SU-DHL-6 (cell line): ENCODE data around the gene ATOX1.

Source experiments
- H2AFZ ChIP-seq: fragments of 200-600 bp; sonication (generic); 2 replicates; pipeline ENCODE4 v1.6.1; 2014; ENCODE audit warnings: low read depth, mild to moderate bottlenecking, moderate library complexity, mixed read lengths, antibody characterized with exemption, low read length; ENCODE audit not compliant: severe bottlenecking
- H3F3A ChIP-seq: fragments of 200-600 bp; shearing (Covaris generic); 2 replicates; pipeline ENCODE4 v1.6.0; 2016; ENCODE audit warnings: antibody characterized with exemption, mild to moderate bottlenecking; ENCODE audit not compliant: insufficient read depth
- H3K27ac ChIP-seq: fragments of 200-600 bp; sonication (generic); 2 replicates; pipeline ENCODE4 v1.5.1; 2016; ENCODE audit warnings: low read depth, mild to moderate bottlenecking, low read length, moderate library complexity, mixed read lengths
- H3K27me3 ChIP-seq: fragments of 200-600 bp; sonication (generic), shearing (Covaris generic); 2 replicates; pipeline ENCODE4 v1.6.0; 2014; ENCODE audit warnings: mild to moderate bottlenecking, low read length
- H3K36me3 ChIP-seq: fragments of 200-600 bp; sonication (generic); 2 replicates; pipeline ENCODE4 v1.6.1; 2014; ENCODE audit warnings: mild to moderate bottlenecking, low read length, mixed read lengths
- H3K4me2 ChIP-seq: fragments of 300-600, 200-600 bp; shearing (Covaris generic), sonication (generic); 2 replicates; pipeline ENCODE4 v1.6.0; 2014; ENCODE audit warnings: low read length, low read depth, mild to moderate bottlenecking; ENCODE audit not compliant: poor library complexity, severe bottlenecking
- H3K4me3 ChIP-seq: fragments of 200-600 bp; sonication (generic); 2 replicates; pipeline ENCODE4 v1.5.1; 2014; ENCODE audit warnings: antibody characterized with exemption, low read length, mild to moderate bottlenecking, mixed read lengths; ENCODE audit not compliant: insufficient read depth, poor library complexity, severe bottlenecking
- H3K79me2 ChIP-seq: fragments of 200-600 bp; sonication (generic); 2 replicates; pipeline ENCODE4 v1.6.1; 2014; ENCODE audit warnings: mild to moderate bottlenecking, low read length, moderate library complexity; ENCODE audit not compliant: insufficient read depth
- H3K9ac ChIP-seq: fragments of 200-600 bp; sonication (generic); 2 replicates; pipeline ENCODE4 v1.7.0; 2014; ENCODE audit warnings: mild to moderate bottlenecking, low read length
- H3K9me2 ChIP-seq: fragments of 200-600 bp; sonication (generic); replicated peaks from 2 replicates; pipeline ENCODE4 v1.6.1; 2014; ENCODE audit warnings: low read length; ENCODE audit not compliant: insufficient read depth
- H3K9me3 ChIP-seq: fragments of 200-600 bp; sonication (generic); 2 replicates; pipeline ENCODE4 v1.6.1; 2014; ENCODE audit warnings: low read length, mixed read lengths; ENCODE audit not compliant: insufficient read depth
- H4K20me1 ChIP-seq: fragments of 200-600 bp; sonication (generic); 2 replicates; pipeline ENCODE4 v1.6.1; 2014; ENCODE audit warnings: low read depth, mild to moderate bottlenecking, antibody characterized with exemption, low read length, moderate library complexity, mixed read lengths
- EZH2phosphoT487 ChIP-seq: fragments of 200-600 bp; sonication (generic), shearing (Covaris generic); conservative IDR thresholded peaks from 2 replicates; pipeline ENCODE4 v1.6.1; 2018; ENCODE audit warnings: mild to moderate bottlenecking, antibody characterized with exemption, low read length, moderate library complexity, mixed read lengths
- TF ChIP-seq, protein P1 (sequence below): fragments of 200-600 bp; sonication (generic); IDR thresholded peaks from one replicate; pipeline ENCODE4 v1.5.1; 2017; ENCODE audit warnings: antibody characterized with exemption, mild to moderate bottlenecking, low read length, moderate library complexity; ENCODE audit not compliant: insufficient read depth, poor library complexity, severe bottlenecking

The ATOX1 gene

GRCh38 chr5:151739395-151739794, 19.0 kb downstream of the ATOX1 start:
- no peak overlapping the region for H3K4me3 ChIP-seq
- no peaks in the 10 kb centered on the region for H3K9me2 ChIP-seq
- no peaks in the 10 kb centered on the region for H3K9me3 ChIP-seq
- H3K27me3 ChIP-seq: no peaks in the 10 kb centered on the region
- no peak overlapping the region for H3K9ac ChIP-seq
- H3K36me3 ChIP-seq: no peaks in the 10 kb centered on the region
- H4K20me1 ChIP-seq: no peaks in the 10 kb centered on the region
- TF ChIP-seq EZH2phosphoT487: no peak
- TF ChIP-seq, protein P1, sequence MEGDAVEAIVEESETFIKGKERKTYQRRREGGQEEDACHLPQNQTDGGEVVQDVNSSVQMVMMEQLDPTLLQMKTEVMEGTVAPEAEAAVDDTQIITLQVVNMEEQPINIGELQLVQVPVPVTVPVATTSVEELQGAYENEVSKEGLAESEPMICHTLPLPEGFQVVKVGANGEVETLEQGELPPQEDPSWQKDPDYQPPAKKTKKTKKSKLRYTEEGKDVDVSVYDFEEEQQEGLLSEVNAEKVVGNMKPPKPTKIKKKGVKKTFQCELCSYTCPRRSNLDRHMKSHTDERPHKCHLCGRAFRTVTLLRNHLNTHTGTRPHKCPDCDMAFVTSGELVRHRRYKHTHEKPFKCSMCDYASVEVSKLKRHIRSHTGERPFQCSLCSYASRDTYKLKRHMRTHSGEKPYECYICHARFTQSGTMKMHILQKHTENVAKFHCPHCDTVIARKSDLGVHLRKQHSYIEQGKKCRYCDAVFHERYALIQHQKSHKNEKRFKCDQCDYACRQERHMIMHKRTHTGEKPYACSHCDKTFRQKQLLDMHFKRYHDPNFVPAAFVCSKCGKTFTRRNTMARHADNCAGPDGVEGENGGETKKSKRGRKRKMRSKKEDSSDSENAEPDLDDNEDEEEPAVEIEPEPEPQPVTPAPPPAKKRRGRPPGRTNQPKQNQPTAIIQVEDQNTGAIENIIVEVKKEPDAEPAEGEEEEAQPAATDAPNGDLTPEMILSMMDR: no peak
- no peaks in the 10 kb centered on the region for H3K79me2 ChIP-seq
- H3F3A ChIP-seq: no peaks in the 10 kb centered on the region
- H3K4me2 ChIP-seq: no peak overlapping the region
- H2AFZ ChIP-seq: no peak overlapping the region
- H3K27ac ChIP-seq: no peak overlapping the region

GRCh38 chr5:151738125-151738848, 20.1 kb downstream of the ATOX1 start:
- no peak overlapping the region for H3K4me2 ChIP-seq
- no peaks in the 10 kb centered on the region for H3K9me2 ChIP-seq
- H3K27ac ChIP-seq: no peak overlapping the region

DNA sequence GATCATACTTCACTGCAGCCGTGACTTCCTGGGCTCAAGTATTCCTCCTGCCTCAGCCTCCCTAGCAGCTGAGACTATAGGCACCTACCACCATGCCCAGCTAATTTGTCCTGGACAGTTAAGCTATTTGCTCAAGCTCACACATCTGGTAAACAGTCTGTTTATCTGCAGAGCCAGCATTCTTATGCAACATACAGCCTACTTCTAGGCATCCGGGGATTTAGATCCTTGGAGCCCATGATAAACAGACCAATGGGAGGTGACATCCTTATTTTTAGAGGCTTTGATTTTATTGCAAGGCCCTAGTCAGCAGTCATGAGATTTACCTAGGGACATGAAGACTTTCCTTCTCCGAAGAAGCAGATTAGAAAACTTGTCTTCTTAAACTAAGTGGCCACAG, 21.0 kb downstream of the ATOX1 start:
- TF ChIP-seq, protein P1: no peak
- no peak for TF ChIP-seq EZH2phosphoT487
- H3K27me3 ChIP-seq: no peaks in the 10 kb centered on the region
- no peak overlapping the region for H3K27ac ChIP-seq

More at GRCh38 chr5:151738125-151738848, 20.1 kb downstream of the ATOX1 start:
- no peaks in the 10 kb centered on the region for H3K9me3 ChIP-seq
- H3K79me2 ChIP-seq: no peaks in the 10 kb centered on the region
- TF ChIP-seq EZH2phosphoT487: no peak
- TF ChIP-seq, protein P1: no peak
- H2AFZ ChIP-seq: no peak overlapping the region
- no peak overlapping the region for H3K9ac ChIP-seq
- H3K27me3 ChIP-seq: no peaks in the 10 kb centered on the region
- H3F3A ChIP-seq: no peaks in the 10 kb centered on the region
- no peaks in the 10 kb centered on the region for H3K36me3 ChIP-seq
- no peaks in the 10 kb centered on the region for H4K20me1 ChIP-seq
- no peak overlapping the region for H3K4me3 ChIP-seq

More for the DNA sequence above, 21.0 kb downstream of the ATOX1 start:
- Histone ChIP-seq H4K20me1 (no peaks in the 10 kb centered on the region), H3K4me3 (no peak overlapping the region), H3F3A (no peaks in the 10 kb centered on the region), H3K9me2 (no peaks in the 10 kb centered on the region), H3K4me2 (no peak overlapping the region), H2AFZ (no peak overlapping the region), H3K79me2 (no peaks in the 10 kb centered on the region), H3K9me3 (no peaks in the 10 kb centered on the region), H3K9ac (no peak overlapping the region), H3K36me3 (no peaks in the 10 kb centered on the region)
